Measurements from ENCODE around the gene NAT16. TPM values are rescaled to one million over a fixed set of nuclear protein-coding genes. Genes with fewer than 3 reads are reported as not detected.

Gene NAT16
- total and polyA plus RNA-seq, 2 of the 13 experiments (the other 11 are each of a cell fraction or from before 2014, with no cell fraction given): 0.04 TPM; not detected in 1

- TF ChIP-seq, protein P1, sequence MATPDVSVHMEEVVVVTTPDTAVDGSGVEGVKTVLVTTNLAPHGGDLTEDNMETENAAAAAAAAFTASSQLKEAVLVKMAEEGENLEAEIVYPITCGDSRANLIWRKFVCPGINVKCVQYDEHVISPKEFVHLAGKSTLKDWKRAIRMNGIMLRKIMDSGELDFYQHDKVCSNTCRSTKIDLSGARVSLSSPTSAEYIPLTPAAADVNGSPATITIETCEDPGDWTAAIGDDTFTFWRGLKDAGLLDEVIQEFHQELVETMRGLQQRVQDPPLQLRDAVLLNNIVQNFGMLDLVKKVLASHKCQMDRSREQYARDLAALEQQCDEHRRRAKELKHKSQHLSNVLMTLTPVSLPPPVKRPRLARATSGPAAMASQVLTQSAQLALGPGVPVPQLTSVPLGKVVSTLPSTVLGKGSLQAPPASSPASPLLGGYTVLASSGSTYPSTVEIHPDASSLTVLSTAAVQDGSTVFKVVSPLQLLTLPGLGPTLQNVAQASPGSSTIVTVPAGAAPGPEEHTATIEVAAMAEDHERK (CRISPR knock-in tag; IDR thresholded peaks at IDR 0.05; ENCODE audit: low read depth): no peak
- TF ChIP-seq MEIS2 (CRISPR knock-in tag; IDR thresholded peaks at IDR 0.05) (no peak), KDM2A (CRISPR knock-in tag; IDR thresholded peaks at IDR 0.05; ENCODE audit: borderline replicate concordance, low read depth) (peak; percentile 14; the same call in 1 of the 2 replicates), ZNF326 (CRISPR knock-in tag; IDR thresholded peaks at IDR 0.05; ENCODE audit: borderline replicate concordance) (no peak), ZBTB26 (CRISPR knock-in tag; IDR thresholded peaks at IDR 0.05; ENCODE audit: borderline replicate concordance) (no peak), PITX1 (CRISPR knock-in tag; IDR thresholded peaks at IDR 0.05) (peak; percentile 15; the same call in 1 of the 2 replicates), DPF2 (CRISPR knock-in tag; IDR thresholded peaks at IDR 0.05; ENCODE audit: borderline replicate concordance, low read depth) (no peak), RARG (CRISPR knock-in tag; IDR thresholded peaks at IDR 0.05; ENCODE audit: low read depth) (0 out of 2 replicates have a peak, but pooled peaks have one; percentile 55), YEATS4 (CRISPR knock-in tag; IDR thresholded peaks at IDR 0.05; ENCODE audit: borderline replicate concordance) (0 out of 2 replicates have a peak, but pooled peaks have one; percentile 13), SETDB1 (CRISPR knock-in tag; IDR thresholded peaks at IDR 0.05; ENCODE audit: borderline replicate concordance) (no peak), ZNF615 (CRISPR knock-in tag; IDR thresholded peaks at IDR 0.05; ENCODE audit: borderline replicate concordance) (no peak; the same call in 1 of the 2 replicates), ZBTB10 (CRISPR knock-in tag; IDR thresholded peaks at IDR 0.05; ENCODE audit: borderline replicate concordance) (no peak), ZNF547 (CRISPR knock-in tag; IDR thresholded peaks at IDR 0.05) (no peak; the same call in 1 of the 2 replicates), PHF5A (CRISPR knock-in tag; IDR thresholded peaks at IDR 0.05; ENCODE audit: low read depth, unreplicated experiment) (peak; percentile 1), RBAK (CRISPR knock-in tag; IDR thresholded peaks at IDR 0.05) (no peak), ARID3A (IDR thresholded peaks at IDR 0.05; ENCODE audit: low read depth, low read length) (peak; percentile 39; the same call in 1 of the 2 replicates), GFI1 (CRISPR knock-in tag; IDR thresholded peaks at IDR 0.05; ENCODE audit: borderline replicate concordance) (no peak), MTF1 (CRISPR knock-in tag; IDR thresholded peaks at IDR 0.05) (no peak)
- TF ChIP-seq, protein P2, sequence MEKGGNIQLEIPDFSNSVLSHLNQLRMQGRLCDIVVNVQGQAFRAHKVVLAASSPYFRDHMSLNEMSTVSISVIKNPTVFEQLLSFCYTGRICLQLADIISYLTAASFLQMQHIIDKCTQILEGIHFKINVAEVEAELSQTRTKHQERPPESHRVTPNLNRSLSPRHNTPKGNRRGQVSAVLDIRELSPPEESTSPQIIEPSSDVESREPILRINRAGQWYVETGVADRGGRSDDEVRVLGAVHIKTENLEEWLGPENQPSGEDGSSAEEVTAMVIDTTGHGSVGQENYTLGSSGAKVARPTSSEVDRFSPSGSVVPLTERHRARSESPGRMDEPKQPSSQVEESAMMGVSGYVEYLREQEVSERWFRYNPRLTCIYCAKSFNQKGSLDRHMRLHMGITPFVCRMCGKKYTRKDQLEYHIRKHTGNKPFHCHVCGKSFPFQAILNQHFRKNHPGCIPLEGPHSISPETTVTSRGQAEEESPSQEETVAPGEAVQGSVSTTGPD (CRISPR knock-in tag; IDR thresholded peaks at IDR 0.05): no peak
Measured at GRCh38 chr7:101218236-101219125, 38.4 kb upstream of the NAT16 start (continued).
